NCI-H82 treated with DMSO at 0.1 percent for 48 hours (cell line): Measurements from ENCODE around the gene ZNF385A.

ENCODE experiments used
- DNase-seq: peaks from one replicate; lab custom pipeline; 2025; ENCODE audit not compliant: unreplicated experiment; lab: John Stamatoyannopoulos, UW

ZNF385A gene

DNA sequence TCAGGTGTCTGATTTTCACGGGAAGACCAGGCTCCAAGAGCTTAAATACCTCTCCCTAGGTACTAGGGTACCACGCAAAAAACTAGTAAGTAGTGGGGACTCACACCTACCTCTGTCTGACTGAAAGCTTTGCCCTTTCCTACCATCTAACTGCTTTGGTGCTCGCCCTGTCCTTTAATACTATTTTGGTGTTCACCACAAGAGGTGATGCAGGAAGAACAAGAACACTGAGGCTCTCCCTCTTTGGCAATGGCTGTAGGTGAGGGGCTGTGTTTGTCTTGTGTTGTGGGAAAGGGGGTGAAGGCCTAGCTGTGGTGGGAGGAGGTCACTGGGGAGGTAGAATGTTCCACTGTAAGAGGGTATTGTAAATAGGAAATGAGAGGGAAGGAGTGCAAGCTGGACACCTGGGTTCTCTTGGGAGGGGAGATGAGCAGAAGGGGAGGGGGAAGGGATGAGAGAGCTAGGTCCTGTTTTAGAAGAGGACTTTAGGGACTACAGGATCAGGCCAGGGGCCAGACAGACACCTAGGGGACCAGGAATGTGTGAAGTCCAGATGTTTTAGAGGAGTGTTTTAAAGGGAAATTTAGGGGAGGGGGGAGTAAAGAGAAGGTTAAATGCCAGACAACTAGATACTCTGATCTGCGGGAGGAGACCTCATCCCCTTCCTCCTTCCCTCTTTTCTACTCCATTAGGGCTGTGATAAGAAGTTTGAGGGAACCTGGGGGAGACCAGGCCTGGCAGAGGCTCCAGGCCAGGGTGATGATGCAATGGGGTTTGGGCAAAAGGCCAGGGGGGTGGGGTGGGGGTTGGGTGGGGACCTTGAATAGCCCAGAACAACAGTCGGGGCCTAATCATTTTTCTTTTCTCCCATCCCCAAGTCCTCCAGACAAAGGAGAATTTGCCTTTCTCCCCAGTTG, 32.4 kb upstream of the ZNF385A start:
- DNase-seq, result no peak

DNA sequence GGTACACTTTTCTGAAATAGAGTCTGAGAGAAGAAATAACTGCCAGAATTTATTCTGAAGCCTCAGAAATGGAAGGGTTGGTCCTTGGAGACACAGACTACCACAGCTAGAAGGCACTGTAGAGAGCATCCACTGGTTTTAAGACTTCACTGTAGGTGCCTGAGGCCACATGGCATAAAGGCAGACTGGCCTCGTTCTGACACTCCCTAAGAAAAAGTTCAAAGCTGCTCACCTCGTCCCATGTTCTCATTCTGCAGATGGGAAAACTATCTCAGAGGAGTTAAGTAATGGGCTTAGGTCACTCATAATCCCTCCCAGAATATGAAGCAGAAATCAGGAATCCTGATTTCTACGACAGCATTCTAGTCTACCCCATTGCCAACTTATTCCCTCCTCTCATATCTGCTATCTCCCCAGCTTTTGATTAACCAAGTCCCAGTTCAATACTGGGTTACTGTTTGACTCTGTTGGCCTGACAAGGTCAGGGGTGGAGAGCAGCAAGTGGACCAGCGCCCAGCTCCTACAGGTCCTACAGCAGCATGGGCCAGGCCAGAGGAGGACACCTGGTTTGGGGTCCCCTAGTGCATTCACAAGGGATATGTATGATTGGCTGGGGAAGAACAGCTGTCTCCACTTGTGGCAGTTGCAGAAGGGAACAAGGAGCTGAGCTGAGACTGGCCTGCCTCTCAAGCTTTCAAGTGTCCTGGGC, 30.8 kb upstream of the ZNF385A start:
- DNase-seq, result no peak

DNA sequence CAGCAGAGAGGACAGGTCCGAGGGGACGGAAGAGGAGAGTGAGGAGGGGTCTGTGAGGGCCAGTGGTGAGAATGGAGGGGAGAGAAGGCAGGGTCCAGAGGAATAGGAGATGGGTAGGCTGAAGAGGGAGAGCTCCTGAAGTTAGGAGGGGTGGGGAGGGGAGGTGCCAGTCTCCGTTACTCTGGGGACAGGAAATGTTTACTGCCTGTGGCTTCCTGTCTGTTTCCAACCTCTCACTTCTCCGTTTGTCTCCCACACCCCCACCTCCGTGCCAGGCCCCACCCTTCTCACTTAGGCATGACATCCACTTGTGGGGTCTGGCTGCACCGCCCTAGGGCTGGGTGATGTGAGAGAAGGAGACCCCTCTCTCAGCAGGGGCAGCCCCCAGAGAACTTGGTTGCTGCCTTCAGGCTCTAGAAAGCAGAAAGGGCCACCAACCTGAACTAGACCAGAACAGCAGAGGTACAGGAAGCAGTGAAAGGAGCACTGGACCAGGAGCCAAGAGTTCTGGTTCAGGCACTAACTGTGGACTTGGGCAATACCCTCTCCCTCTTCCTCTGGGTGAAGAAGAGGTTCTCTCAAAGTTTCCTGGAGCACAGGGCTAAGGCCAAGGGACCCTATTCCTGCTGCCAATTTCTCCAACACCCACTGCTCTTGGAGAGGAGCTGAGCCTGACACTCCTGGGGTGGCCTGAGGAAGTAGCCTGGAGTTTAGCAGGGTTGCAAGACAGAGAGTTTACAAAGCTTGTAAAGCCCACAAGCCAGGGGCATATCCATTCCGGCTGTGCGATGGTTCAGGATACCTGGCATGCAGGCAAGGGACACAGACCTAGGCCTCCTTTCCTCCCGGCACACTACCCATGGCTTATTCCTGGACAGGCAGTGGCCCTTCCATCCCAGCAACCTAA, 29.0 kb upstream of the ZNF385A start:
- no peak for DNase-seq

DNA sequence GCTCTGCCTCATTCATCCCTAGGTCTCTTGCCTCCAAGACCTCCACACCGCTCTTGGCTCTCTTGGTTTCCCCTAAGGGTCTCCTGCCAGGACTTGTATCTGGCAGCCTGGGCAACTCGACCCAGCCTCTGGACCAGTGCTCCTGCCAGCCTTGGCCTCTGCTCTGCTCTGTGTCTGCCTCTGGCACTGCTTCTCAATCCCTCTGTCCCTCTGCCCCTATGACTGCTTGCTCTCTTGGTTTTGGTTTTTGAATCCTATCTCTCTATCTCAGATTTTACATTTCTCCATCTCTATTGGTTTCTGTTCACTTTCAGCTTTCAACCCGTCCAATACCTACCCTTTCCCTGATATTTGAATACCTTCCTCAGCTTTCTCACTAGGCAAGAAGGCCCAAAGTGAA, 28.3 kb upstream of the ZNF385A start:
- DNase-seq, result no peak

DNA sequence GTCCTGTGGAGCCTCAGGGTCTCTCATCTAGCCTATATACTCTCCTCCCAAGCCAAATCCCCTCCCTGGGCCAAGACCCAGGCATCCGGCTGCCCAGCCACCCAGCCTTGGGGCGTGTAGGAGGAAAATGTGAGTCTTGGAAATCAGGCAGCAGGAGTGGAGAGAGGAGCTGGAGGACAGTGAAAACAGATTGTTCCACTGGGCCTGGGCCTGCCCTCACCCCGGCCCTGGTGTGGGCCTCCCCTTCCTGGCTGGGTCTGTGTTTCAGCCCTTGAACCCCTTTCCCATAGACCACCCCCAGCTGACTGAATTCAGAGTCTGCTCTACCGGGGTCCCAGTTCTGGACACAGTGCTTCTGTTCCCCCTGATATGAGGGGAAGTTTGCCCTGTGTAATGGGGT, 27.8 kb upstream of the ZNF385A start:
- DNase-seq, result no peak

DNA sequence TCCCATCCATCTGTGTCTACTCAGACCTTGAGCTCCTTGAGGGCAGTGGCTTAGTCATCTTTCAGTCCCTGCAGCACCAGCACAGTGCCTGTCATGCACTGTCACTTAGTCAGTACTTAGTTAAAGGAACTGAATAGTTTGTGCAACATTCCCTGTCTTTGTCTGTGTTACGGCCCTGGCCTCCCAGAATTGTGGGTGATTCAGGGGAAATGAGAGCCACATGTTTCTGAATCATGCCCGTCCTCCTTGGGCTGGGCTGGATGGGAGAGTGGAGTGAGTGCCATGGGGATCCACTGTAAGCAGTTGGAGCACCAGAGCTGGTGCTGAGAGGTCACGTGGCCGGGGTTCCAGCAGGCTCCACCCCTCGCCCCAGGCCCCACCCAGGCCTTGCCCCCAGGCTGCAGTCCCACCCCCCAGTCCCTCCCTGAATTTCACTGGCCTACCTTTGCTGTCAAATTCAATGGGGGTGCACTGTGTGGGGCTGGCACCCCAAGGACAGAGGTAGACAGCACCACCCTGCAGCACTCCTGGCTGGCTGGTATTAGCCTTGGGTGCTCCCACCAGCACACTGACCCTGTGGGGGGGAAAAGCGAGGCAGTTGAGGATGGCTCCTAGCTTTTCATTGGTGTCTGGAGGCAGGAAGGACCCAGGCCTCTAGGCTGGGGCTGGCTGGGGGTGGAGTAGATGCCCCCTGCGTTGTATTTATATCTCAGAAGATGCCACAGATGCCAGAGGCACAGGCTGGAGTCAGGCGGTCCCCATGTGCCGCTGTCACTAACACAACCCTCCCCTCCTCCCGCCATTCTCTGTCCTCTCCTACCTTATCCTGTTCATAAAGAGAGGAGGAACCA, 27.1 kb upstream of the ZNF385A start:
- DNase-seq, result no peak

DNA sequence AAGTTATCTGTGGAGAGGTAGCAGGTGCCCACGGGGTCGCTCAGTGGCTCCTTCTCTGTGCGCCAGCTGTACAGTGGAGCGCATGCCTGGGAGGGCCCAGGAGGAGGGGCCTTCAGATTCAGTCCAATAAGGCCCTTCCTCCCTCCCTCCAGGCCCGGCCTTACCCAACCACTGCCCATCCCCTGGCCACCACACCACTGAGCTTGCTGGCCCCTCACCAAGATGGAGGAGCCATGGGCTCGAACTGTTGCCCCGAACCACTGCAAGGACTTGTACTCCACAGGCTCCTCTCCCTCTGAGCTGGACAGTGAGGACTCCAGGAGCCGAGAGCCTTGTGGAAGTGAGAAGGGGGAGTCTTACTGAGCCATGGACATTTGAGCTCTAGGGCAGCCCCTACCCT, 24.7 kb upstream of the ZNF385A start:
- DNase-seq, result no peak

DNA sequence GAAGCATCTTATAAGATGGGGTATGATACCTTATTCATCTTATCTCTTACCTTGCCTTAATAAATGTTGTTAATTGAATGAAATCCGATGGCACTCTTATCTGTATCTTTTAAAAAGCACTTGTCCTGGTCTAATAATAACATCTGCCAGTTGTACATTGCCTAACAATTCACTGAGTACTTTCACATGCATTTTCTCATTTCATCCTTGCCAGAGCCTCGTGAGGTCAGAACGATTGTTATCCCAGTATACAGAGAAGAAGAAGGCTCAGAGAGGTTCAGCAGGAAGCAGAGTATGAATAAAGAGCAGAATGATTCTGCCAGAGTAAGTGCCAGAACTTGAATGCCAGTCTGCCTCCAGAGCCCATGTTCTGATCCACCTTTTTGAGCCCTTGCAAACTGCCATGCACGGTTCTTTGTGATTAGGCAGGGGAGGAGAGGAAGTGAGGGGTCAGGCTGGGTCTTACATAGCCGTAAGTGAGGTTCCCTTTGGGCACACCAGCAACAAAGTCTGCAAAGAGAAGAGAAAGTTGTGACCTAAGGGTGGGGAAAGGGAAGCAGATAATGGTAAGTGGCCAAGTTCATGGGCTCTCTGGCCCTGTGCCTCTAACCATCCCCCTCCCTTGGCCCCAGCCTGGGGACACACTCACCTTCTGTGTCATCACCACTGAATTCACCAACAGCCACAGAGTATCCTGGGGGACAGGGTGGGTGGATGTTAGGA, 22.8 kb upstream of the ZNF385A start:
- no peak for DNase-seq

DNA sequence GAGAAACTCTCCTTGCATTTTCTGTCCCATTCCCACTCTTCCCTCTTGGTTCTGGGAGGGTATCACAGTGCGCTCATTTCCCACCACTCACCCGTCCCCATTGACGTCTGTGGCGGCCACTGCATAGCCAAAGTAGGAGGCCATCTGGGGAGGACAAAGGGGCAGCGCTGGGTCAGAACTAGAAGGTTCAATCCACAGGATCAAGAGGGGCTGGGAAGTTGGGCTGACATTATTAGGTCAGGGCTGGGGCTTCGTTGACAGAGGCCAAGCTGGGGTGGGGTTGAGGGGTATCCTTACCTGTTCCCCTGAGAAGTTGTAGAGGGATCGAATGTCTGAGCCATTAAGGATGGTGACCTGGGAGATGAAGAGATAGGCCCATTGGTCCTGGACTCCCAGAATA, 21.0 kb upstream of the ZNF385A start:
- no peak for DNase-seq

DNA sequence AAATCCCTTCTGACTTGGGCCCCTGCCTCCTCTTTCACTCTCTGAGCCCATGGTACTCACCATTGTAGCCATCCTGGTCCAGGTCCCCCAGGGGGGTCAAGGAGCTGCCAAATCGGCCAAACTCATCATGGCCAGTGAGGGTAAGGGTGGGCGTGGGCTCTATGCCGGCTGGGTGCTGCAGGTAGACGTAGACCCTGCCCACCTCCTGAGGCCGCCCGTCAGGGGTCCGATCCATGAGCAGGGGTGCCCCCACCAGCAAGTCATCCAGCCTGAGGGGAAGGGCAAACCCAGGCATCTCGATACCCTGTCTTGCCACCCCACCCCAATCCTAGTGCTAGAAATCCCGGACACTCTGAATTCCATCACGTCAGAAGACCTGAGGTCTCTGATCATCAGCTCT, 20.6 kb upstream of the ZNF385A start:
- no peak for DNase-seq

DNA sequence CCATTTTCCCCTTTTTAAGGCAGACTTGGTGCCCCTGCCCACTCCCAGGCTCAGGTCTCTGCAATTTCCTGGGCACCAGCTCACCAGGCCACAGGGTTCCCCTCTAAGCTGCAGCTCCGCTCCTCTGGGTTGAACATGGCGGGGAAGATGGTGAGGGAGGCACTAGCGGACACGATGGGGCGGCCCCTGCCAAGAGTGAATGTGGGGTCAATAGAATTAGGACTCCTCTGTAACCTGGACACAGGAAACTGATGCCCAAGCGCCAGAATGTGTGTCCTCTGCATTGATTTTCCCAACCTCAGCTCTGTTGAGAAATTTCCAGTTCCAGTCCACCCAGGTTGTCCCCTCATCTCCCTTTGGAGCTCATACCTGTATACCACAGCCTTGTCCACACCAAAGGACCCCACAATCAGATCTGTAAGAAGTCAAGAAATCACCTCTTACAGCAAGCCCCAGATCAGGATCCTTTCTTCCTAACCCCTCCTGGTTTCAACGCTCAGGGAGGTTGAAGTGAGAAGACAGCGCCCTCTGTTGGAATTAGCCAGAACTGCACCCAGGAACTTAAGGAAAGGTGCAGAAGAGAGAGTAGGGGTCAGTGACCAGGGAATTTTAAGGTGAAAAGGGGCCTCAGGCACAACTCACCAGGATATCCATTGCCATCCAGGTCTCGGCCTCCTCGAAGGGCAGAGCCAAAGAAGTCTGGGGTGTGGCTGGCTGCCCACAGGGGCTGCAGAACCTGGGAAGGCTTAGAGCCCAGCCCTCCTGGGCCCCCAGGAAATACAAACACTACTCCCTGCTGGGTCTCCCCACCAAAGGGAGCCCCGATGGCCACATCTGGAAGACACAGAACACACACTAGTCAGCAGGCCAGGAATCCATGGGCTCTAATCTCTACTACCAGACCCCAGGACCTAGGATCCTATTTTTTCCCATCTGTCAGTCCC, 19.8 kb upstream of the ZNF385A start:
- peak; percentile 52 for DNase-seq

DNA sequence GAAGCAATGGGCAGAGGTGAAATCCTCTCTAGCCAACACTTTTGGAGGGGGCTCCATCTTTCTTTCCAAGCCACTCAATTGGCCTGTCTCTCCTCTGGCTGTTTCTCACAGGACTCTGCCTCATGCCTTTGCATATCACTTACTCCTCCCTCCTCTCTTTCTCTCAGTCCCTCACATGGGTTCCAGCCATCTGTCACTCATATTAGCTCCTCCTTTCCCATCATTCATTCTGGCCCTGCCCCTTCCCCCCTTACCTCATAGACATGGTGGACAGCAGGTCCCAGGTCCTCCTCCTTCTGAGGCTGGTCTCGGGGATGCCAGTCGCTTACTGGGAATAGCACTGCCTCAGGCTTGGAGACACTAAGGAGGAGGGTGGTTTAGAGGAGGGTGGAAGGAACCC, 16.6 kb upstream of the ZNF385A start:
- DNase-seq, result no peak

DNA sequence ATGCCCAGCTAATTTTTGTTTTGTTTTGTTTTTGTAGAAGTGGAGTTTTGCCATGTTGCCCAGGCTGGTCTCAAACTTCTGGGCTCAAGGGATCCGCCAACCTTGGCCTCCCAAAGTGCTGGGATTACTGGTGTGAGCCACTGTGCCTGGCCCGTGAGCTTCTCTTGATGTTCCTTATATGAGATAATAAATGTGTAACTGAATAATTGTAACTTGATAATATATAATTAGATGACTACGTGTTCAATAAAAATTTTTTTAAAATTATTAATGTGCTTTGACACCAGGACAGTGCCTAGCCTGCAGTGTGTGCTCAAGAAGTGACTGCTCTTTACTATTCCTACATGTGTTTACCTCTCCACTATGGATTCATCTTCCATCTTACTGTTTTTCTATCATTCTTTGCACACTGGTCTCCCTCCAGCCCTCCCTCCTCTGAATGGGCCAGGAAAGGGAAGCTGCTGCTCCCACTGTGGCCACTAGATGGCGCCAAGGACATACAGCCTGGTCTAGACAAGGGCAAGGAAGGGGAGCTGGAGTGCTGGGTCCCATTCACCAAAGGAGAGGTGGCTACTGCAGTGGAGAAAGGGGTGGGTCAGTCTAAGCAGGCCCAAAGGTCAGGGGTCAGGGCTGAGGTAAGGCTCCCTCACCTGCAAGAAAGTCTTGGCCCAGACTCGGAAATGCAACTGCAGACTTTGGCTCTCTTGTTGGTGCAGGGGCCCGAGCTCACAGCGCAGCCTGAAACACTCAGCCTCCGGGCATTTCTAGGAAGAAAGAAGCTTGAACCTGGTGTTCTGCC, 14.7 kb upstream of the ZNF385A start:
- DNase-seq, result peak; percentile 49

DNA sequence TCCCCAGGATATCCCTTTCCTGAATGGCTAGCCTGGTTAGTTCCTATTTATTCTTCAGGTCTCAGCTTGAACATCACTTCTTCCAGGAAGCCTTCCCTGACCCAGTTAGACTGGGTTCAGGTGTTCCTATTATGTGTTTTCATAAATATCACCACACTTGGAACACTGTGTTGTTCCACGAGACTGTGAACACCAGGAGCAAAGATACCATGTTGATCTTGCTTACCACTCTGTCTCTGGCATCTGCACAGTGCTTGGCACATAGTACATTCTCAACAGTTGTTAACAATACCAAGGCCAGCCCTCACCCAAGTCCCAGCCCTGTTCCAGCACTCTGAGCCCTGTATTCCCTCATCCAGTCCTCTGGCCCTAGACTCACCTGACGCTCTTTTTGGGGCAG, 13.7 kb upstream of the ZNF385A start:
- no peak for DNase-seq

DNA sequence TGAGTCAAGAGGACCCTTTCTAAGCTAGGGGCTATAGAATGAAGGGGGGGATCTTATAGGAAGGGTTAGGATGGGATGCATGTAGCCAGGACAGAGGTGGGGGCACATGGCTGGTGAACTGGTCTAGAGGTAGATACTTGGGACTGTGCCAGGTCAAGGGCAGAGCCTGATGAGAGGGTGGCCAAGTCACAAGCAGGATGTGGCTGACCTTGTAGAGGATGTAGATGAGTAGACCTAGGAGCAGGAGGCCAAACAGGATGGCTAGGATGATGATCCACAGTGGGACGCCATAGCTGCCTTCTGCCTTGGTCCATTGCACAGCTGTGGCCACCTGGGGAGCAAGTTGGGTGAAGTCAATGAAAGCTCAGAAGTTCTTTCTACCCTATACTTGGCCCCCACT, 12.6 kb upstream of the ZNF385A start:
- no peak for DNase-seq

DNA sequence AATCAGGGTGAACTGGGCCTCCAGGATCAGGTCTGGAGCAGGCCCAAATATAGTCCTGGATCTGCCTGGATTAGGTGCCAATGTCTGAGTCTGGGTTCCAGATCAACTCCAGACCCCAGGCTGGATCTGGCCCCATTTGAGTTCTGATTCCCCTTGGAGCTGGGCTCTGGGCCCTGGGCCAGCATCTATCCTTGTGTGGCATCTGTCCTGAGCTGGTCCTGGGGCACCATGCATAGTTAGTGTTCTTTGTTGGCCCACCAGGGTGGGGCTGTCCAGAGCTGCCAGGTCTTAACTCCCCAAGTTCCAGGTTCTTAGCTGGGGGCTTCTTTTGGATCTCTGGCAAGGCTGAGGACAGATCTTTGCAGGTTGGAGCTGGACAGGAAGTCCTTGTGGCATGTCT, 11.0 kb upstream of the ZNF385A start:
- no peak for DNase-seq

DNA sequence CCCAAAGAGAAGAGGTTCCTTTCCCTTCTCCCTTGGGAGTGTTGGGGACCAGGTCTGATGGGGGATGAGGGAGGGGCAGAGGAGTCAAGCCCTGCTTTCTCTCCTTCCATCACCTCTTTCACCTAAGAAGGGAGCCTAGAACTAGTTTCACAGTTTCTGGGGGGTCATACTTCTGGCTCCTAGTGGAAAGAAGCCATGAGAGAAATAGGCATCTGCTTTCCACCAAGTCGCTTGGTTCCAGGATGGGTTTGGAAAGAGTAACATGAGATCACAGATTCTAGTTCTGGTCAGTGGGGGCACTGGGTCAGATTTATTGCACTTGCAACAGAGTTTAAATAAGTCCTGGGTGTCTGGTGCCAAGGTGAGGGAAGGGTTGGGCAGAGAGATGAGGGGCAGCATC, 10.5 kb upstream of the ZNF385A start:
- no peak for DNase-seq

DNA sequence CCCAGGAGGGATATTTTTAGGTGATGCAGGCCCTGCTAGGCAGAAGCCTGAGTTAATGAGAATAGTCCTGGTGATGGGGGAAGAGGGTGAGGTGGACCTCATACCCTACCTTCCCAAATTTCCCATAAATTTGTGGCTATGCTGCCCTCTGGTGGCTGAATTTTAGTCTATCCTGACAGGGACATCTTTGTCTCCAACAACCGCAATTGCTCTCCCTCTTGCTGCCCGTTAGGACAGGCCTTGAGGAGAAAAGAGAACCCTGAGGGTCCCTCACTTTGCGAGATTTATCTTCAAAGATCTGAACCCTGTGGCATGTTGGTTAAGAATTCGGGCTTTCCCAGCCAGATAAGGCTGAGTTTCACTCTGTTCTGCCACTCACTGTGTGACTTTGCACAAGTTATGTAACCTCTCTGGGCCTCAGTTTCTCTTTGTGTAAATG, 9.8 kb upstream of the ZNF385A start:
- DNase-seq, result peak; percentile 52
